Natural killer cell (primary cell): ENCODE data around the gene TSSK3. TPM values are rescaled to one million over a fixed set of nuclear protein-coding genes. Genes with fewer than 3 reads are reported as not detected.

ENCODE experiments used
- ATAC-seq, 3 donors: fragments of 150-1000 bp in 2 of 3; fragments of 200-7000 bp in 1 of 3; cut with Tn5 transposase; 1 replicate in 1 of 3; 2 replicates in 2 of 3; pipeline ENCODE4 v1.10.0; 2021; ENCODE audit warnings: mild to moderate bottlenecking in 2 of 3, moderate library complexity in 2 of 3
- DNase-seq, 2 donors: peaks; one replicate each; pipeline versions ENCODE4 v3.0.0 to v3.0.0-alpha.2; 2013 to 2021; ENCODE audit warnings: mixed read lengths in 1 of 2
- H3K27ac ChIP-seq: one replicate; pipeline ENCODE4 v1.5.1; 2013; ENCODE audit warnings: mild to moderate bottlenecking, low read length
- H3K27me3 ChIP-seq: one replicate; pipeline ENCODE4 v1.6.1; 2013; ENCODE audit warnings: low read length; ENCODE audit not compliant: control insufficient read depth, insufficient read depth
- H3K36me3 ChIP-seq: one replicate; pipeline ENCODE4 v1.6.1; 2013; ENCODE audit warnings: low read length; ENCODE audit not compliant: control insufficient read depth, insufficient read depth
- H3K4me1 ChIP-seq: one replicate; pipeline ENCODE4 v1.6.1; 2013; ENCODE audit warnings: low read length; ENCODE audit not compliant: control insufficient read depth, insufficient read depth
- H3K4me3 ChIP-seq: one replicate; pipeline ENCODE4 v1.5.1; 2013; ENCODE audit warnings: low read length
- H3K9me3 ChIP-seq: one replicate; pipeline ENCODE4 v1.6.1; 2013; ENCODE audit warnings: low read length; ENCODE audit not compliant: control insufficient read depth, insufficient read depth
- H3K27ac Mint-ChIP-seq, 2 donors: one replicate each; pipeline ENCODE4 v1.8.0; 2022; ENCODE audit warnings: mild to moderate bottlenecking in 2 of 2, mixed read lengths in 2 of 2, moderate library complexity in 1 of 2
- H3K27me3 Mint-ChIP-seq, 2 donors: one replicate each; pipeline ENCODE4 v1.8.0; 2022; ENCODE audit warnings: low read depth in 2 of 2, mixed read lengths in 2 of 2
- H3K36me3 Mint-ChIP-seq: one replicate; pipeline ENCODE4 v1.8.0; 2022; ENCODE audit warnings: mixed read lengths
- H3K4me1 Mint-ChIP-seq, 2 donors: one replicate each; pipeline ENCODE4 v1.8.0; 2022; ENCODE audit warnings: mixed read lengths in 2 of 2
- H3K4me3 Mint-ChIP-seq: one replicate; pipeline ENCODE4 v1.8.0; 2022; ENCODE audit warnings: mild to moderate bottlenecking, moderate library complexity, mixed read lengths
- H3K9me3 Mint-ChIP-seq, 2 donors: one replicate each; pipeline ENCODE4 v1.8.0; 2022; ENCODE audit warnings: mixed read lengths in 2 of 2
- WGBS: methylation state at CpG from one replicate; pipeline ENCODE4 v1.1.7; 2013; ENCODE audit warnings: missing lambda C conversion rate; ENCODE audit not compliant: insufficient coverage; 5-methylcytosine and 5-hydroxymethylcytosine counted together
- intact Hi-C: fragments of 100-400 bp; cut with micrococcal nuclease; formaldehyde crosslinking; loops from one replicate; pipeline ENCODE4 v1.14.2; 2022
- total RNA-seq, 4 donors: library from RNA; stranded (reverse); fragments of 120-200 nt in 1 of 4; gene quantifications; one replicate each; pipeline versions ENCODE4 v1.2.3 to v1.2.4, GENCODE V29; 2013 to 2022
- TF ChIP-seq, protein P1 (sequence below): fragments of 200-600 bp; IDR thresholded peaks from one replicate; pipeline ENCODE4 v1.8.0; 2022; ENCODE audit warnings: antibody characterized with exemption

The TSSK3 gene
- total RNA-seq, 3 donors from 2014 or later (not counting 1 experiment from before 2014, with no cell fraction given): 1.2 to 3.7 (median 1.4) TPM

DNA sequence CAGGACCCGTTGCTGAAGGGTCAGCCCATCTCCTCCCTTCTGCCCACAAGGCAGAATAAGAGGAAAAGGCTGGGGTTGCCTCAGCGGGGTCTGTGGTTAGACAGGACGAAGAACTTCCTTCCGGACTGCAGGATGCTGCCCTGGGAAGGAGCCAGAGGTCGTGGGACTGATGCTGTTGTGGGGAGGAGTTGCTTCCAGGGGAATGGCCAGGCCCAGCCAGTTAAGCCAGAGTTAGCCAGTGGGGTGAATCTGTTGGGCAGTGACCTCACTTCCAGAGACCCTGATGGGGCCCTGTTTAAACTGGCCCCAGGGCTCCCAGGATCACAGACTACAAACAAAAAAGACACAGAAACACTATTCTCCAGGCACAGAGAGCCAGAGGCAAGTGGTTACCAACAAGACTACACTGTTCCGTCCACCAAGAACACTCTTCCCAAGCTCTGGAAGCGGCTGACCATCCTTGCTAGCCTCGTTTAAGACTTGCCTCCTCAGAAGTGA, 13.1 kb upstream of the TSSK3 start:
- H3K4me1 ChIP-seq: peaks cover 43% of the 10 kb centered on the region
- H3K27ac Mint-ChIP-seq: peak overlapping the region in 1 of 2 donors; percentile 29
- no peaks in the 10 kb centered on the region for H3K27me3 ChIP-seq
- H3K4me3 Mint-ChIP-seq: no peak overlapping the region
- no peak overlapping the region for H3K27ac ChIP-seq
- no peaks in the 10 kb centered on the region for H3K36me3 ChIP-seq
- intact Hi-C loops: no loop called here
- H3K9me3 ChIP-seq: no peaks in the 10 kb centered on the region
- ATAC-seq (no peak), DNase-seq (no peak)
- TF ChIP-seq, protein P1, sequence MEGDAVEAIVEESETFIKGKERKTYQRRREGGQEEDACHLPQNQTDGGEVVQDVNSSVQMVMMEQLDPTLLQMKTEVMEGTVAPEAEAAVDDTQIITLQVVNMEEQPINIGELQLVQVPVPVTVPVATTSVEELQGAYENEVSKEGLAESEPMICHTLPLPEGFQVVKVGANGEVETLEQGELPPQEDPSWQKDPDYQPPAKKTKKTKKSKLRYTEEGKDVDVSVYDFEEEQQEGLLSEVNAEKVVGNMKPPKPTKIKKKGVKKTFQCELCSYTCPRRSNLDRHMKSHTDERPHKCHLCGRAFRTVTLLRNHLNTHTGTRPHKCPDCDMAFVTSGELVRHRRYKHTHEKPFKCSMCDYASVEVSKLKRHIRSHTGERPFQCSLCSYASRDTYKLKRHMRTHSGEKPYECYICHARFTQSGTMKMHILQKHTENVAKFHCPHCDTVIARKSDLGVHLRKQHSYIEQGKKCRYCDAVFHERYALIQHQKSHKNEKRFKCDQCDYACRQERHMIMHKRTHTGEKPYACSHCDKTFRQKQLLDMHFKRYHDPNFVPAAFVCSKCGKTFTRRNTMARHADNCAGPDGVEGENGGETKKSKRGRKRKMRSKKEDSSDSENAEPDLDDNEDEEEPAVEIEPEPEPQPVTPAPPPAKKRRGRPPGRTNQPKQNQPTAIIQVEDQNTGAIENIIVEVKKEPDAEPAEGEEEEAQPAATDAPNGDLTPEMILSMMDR: no peak
- no peaks in the 10 kb centered on the region for H3K36me3 Mint-ChIP-seq
- no peak overlapping the region for H3K4me3 ChIP-seq
- peaks cover 0 to 4% of the 10 kb centered on the region in 2 donors for H3K27me3 Mint-ChIP-seq
- no peaks in the 10 kb centered on the region for H3K9me3 Mint-ChIP-seq
- H3K4me1 Mint-ChIP-seq: peaks cover 28 to 40% of the 10 kb centered on the region in 2 donors
- 31% methylated on average over 8 of the region's 8 CpGs for WGBS

DNA sequence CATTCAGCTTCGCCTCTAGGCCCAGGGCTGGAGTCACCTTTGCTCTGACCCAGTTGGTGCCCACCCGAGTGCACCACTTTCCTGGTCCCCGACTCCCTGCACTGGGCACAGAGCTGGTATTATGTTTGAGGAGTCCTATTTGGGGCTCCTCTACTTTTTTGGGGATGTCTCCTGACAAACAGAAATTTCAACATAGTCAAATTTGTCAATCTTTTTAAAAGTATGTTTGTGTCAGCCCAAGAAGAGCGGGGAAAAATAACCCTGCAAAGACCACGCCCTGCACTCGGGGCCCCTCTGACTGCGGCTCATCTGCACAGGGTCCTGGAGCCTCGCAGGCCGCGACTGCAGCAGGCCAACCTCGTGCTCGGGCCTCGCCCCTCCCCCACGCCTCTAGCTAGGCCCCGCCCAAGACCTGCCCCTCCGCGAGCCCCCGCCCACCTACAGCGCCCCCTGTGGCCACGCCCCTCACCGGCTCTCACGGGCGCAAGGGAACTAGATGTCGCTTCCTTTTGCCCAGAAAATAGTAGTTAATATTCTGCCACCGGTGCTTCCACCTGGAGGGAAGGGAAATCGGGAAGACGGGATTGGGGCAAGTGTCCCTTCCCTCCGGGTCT, 11.4 kb upstream of the TSSK3 start:
- WGBS: 22% methylated on average over 28 of the region's 28 CpGs

DNA sequence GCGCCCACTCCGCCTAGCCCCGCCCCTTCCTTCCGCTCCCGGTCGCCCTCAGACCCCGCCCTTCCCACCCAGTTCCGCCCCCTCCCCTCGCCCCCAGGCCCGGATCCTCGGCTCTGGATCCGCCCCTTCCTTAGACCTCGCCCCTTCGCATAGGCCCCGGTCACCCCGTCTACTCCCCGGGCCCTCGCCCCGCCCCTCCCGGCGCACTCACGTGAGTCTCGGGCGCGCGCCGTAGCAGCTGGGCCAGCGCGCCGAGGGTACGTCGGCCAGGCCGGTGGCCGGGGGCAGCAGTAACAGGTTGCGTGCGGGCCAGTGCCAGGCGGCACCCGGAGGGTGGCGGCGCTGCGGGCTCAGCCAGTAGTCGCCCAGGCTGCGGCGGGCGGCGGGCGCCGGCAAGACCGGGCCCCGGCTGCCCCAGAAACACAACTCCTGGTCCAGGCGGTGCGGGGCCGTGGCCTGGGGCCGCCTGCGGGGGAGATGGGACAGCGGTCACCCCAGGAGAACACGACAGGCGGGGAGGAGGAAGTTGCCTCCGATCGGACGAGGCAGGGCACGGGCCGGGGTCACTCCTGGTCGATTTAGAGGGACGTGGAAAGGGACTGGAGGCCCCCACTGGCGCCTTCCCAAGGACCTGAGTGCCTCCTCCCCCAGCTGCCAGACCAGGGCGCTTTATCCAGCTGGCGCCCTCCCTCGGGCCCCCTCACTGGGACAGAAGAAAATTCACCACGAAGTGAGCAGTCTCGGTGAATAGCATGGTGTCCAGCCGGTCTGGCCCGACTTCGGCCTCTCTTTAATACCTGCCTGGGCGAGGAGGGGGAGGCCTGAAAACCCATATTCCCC, 10.7 kb upstream of the TSSK3 start:
- H3K4me1 Mint-ChIP-seq: peaks cover 28 to 50% of the 10 kb centered on the region in 2 donors

More for the DNA sequence above, 11.4 kb upstream of the TSSK3 start:
- Histone ChIP-seq H3K27me3 (no peaks in the 10 kb centered on the region), H3K36me3 (no peaks in the 10 kb centered on the region), H3K4me1 (peaks cover 39% of the 10 kb centered on the region), H3K4me3 (peak overlapping the region; percentile 47), H3K27ac (peak overlapping the region; percentile 66), H3K9me3 (no peaks in the 10 kb centered on the region)
- Mint-ChIP-seq H3K27me3 (peaks cover 0 to 2% of the 10 kb centered on the region in 2 donors), H3K4me3 (peak overlapping the region; percentile 76), H3K27ac (peak overlapping the region; percentile 64 to 72), H3K4me1 (peaks cover 28 to 50% of the 10 kb centered on the region in 2 donors), H3K36me3 (no peaks in the 10 kb centered on the region), H3K9me3 (no peaks in the 10 kb centered on the region)
- ATAC-seq: peak; percentile 77 to 87 (median 78)
- DNase-seq: peak in 1 of 2 donors; percentile 79
- intact Hi-C loops: loop anchor here (1.0 to 5.0 kb wide), 3 partner anchors 14 to 59 kb away; partner anchors contain the start of genes BSDC1 and HDAC1
- TF ChIP-seq, protein P1: peak; percentile 69

More for the DNA sequence above, 10.7 kb upstream of the TSSK3 start:
- Histone ChIP-seq H3K27ac (peak overlapping the region; percentile 66), H3K27me3 (no peaks in the 10 kb centered on the region), H3K4me3 (peak overlapping the region; percentile 47), H3K9me3 (no peaks in the 10 kb centered on the region), H3K36me3 (no peaks in the 10 kb centered on the region), H3K4me1 (peaks cover 39% of the 10 kb centered on the region)
- WGBS: 5% methylated on average over 72 of the region's 75 CpGs
- H3K4me3 Mint-ChIP-seq: peak overlapping the region; percentile 76
- no peaks in the 10 kb centered on the region for H3K9me3 Mint-ChIP-seq
- peak; percentile 93 to 97 (median 94) for ATAC-seq
- TF ChIP-seq, protein P1: peak; percentile 0
- H3K27me3 Mint-ChIP-seq: no peaks in the 10 kb centered on the region
- peak; percentile 88 to 97 for DNase-seq
- H3K36me3 Mint-ChIP-seq: no peaks in the 10 kb centered on the region
- intact Hi-C loops: loop anchor here (1.0 to 5.0 kb wide), 3 partner anchors 14 to 59 kb away; partner anchors contain the start of genes BSDC1 and HDAC1
- H3K27ac Mint-ChIP-seq: peak overlapping the region; percentile 64 to 72
